ENCODE measurements around the gene THOC1.

DNA sequence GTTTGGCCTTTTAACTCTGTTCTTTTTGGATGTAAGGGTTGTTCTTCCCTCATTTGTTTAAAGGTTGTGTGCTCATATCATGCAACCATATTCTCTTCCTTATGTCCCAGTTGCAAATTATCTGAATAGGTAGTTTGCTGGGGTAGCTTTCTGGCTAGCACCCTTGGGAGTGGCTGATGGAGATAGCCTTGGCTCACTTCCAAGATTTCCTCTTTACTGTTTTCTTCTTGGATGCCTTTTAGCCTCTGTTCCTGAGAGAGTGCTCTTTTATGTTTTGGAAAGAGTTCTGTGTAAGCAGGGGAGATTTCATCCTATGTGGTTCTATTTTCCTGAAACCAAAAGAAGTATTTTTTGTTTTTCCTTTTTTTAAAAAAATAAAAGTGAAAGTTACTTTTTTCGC, 84.1 kb downstream of the THOC1 start:
- TF ChIP-seq, protein P1, sequence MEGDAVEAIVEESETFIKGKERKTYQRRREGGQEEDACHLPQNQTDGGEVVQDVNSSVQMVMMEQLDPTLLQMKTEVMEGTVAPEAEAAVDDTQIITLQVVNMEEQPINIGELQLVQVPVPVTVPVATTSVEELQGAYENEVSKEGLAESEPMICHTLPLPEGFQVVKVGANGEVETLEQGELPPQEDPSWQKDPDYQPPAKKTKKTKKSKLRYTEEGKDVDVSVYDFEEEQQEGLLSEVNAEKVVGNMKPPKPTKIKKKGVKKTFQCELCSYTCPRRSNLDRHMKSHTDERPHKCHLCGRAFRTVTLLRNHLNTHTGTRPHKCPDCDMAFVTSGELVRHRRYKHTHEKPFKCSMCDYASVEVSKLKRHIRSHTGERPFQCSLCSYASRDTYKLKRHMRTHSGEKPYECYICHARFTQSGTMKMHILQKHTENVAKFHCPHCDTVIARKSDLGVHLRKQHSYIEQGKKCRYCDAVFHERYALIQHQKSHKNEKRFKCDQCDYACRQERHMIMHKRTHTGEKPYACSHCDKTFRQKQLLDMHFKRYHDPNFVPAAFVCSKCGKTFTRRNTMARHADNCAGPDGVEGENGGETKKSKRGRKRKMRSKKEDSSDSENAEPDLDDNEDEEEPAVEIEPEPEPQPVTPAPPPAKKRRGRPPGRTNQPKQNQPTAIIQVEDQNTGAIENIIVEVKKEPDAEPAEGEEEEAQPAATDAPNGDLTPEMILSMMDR (IDR thresholded peaks at IDR 0.05; ENCODE audit: low read depth, low read length) = no peak
- no peak for TF ChIP-seq EZH2phosphoT487 (IDR thresholded peaks at IDR 0.05; ENCODE audit: low read depth)
